Neuronal stem cell (in vitro differentiated cells): ENCODE data around the gene MLIP.

ENCODE experiments used
- DNase-seq: peaks from one replicate; pipeline ENCODE4 v3.0.0-alpha.2; 2013; ENCODE audit warnings: low spot score
- H2AFZ ChIP-seq: one replicate; pipeline ENCODE4 v1.6.1; 2013; ENCODE audit warnings: mild to moderate bottlenecking, low read length, inconsistent platforms
- H2AK5ac ChIP-seq: 2 replicates; pipeline ENCODE4 v1.6.1; 2013; ENCODE audit warnings: low read depth, mild to moderate bottlenecking, inconsistent platforms, low read length, moderate library complexity, mixed read lengths
- H2BK120ac ChIP-seq: 2 replicates; pipeline ENCODE4 v1.6.1; 2013; ENCODE audit warnings: low read depth, mild to moderate bottlenecking, inconsistent platforms, low read length, moderate library complexity, mixed read lengths
- H2BK12ac ChIP-seq: one replicate; pipeline ENCODE4 v1.6.1; 2013; ENCODE audit warnings: low read length, inconsistent platforms
- H2BK15ac ChIP-seq: 2 replicates; pipeline ENCODE4 v1.6.1; 2013; ENCODE audit warnings: mild to moderate bottlenecking, low read length, inconsistent platforms, mixed read lengths
- H2BK5ac ChIP-seq: one replicate; pipeline ENCODE4 v1.6.1; 2013; ENCODE audit warnings: inconsistent platforms, mild to moderate bottlenecking, low read length, moderate library complexity
- H3K14ac ChIP-seq: one replicate; pipeline ENCODE4 v1.6.1; 2013; ENCODE audit warnings: low read length, inconsistent platforms
- H3K18ac ChIP-seq: 2 replicates; pipeline ENCODE4 v1.6.1; 2013; ENCODE audit warnings: low read length, inconsistent platforms
- H3K23ac ChIP-seq: 2 replicates; pipeline ENCODE4 v1.6.1; 2013; ENCODE audit warnings: low read depth, mild to moderate bottlenecking, mixed read lengths, low read length, inconsistent platforms; ENCODE audit not compliant: poor library complexity
- H3K27ac ChIP-seq: replicated peaks from 3 replicates; pipeline ENCODE4 v1.5.1; 2013; ENCODE audit warnings: low read length, inconsistent platforms
- H3K27me3 ChIP-seq, 3 experiments: 2 replicates each; pipeline ENCODE4 v1.6.1; 2013; ENCODE audit warnings: low read length in 3 of 3, mild to moderate bottlenecking in 2 of 3, inconsistent platforms in 1 of 3, low read depth in 1 of 3, mixed read lengths in 1 of 3, moderate library complexity in 1 of 3; ENCODE audit not compliant: control insufficient read depth in 3 of 3, insufficient read depth in 3 of 3
- H3K36me3 ChIP-seq, 2 donors: replicated peaks in 1 of 2; 2 replicates each; pipeline ENCODE4 v1.6.1; 2013; ENCODE audit warnings: low read length in 2 of 2; ENCODE audit not compliant: control insufficient read depth in 2 of 2, insufficient read depth in 2 of 2
- H3K4ac ChIP-seq: 2 replicates; pipeline ENCODE4 v1.6.1; 2013; ENCODE audit warnings: inconsistent platforms, mild to moderate bottlenecking, low read length, moderate library complexity
- H3K4me1 ChIP-seq, 2 donors: 1 replicate in 1 of 2; 2 replicates in 1 of 2; pipeline ENCODE4 v1.6.1; 2013; ENCODE audit warnings: low read length in 2 of 2, low read depth in 1 of 2; ENCODE audit not compliant: control insufficient read depth in 2 of 2, insufficient read depth in 1 of 2
- H3K4me2 ChIP-seq: one replicate; pipeline ENCODE4 v1.6.1; 2013; ENCODE audit warnings: mild to moderate bottlenecking, low read length, inconsistent platforms; ENCODE audit not compliant: insufficient read depth, poor library complexity, severe bottlenecking
- H3K4me3 ChIP-seq, 2 donors: 2 replicates each; pipeline ENCODE4 v1.5.1; 2013; ENCODE audit warnings: low read length in 2 of 2, mild to moderate bottlenecking in 2 of 2, inconsistent platforms in 1 of 2, moderate library complexity in 1 of 2
- H3K79me1 ChIP-seq: one replicate; pipeline ENCODE4 v1.6.1; 2013; ENCODE audit warnings: low read depth, mild to moderate bottlenecking, inconsistent platforms, low read length, moderate library complexity
- H3K9ac ChIP-seq: one replicate; pipeline ENCODE4 v1.6.1; 2013; ENCODE audit warnings: mild to moderate bottlenecking, low read depth, low read length, inconsistent platforms; ENCODE audit not compliant: poor library complexity
- H3K9me3 ChIP-seq, 2 donors: replicated peaks in 1 of 2; 2 replicates each; pipeline versions ENCODE3 to v1.6.1; 2013; ENCODE audit warnings: low read length in 2 of 2, mild to moderate bottlenecking in 2 of 2, inconsistent platforms in 1 of 2, low read depth in 1 of 2, mixed read lengths in 1 of 2, moderate library complexity in 1 of 2; ENCODE audit not compliant: control insufficient read depth in 2 of 2, insufficient read depth in 1 of 2
- H4K8ac ChIP-seq: one replicate; pipeline ENCODE4 v1.6.1; 2013; ENCODE audit warnings: low read depth, mild to moderate bottlenecking, inconsistent platforms, low read length, moderate library complexity
- H4K91ac ChIP-seq: one replicate; pipeline ENCODE4 v1.6.1; 2013; ENCODE audit warnings: low read length, low read depth, mild to moderate bottlenecking, inconsistent platforms; ENCODE audit not compliant: poor library complexity
- WGBS, 2 donors: extraction: QIAGEN DNeasy Blood & Tissue Kit; methylation state at CpG; one replicate each; pipeline ENCODE4 v1.1.7; 2013; ENCODE audit warnings: missing lambda C conversion rate in 2 of 2, mixed read lengths in 1 of 2; ENCODE audit not compliant: insufficient read length in 2 of 2, insufficient replicate concordance in 1 of 2; ENCODE audit errors: extremely low coverage in 2 of 2; 5-methylcytosine and 5-hydroxymethylcytosine counted together

The MLIP gene

GRCh38 chr6:54273214-54273820 is 162.1 kb downstream of the MLIP start:
- H4K8ac ChIP-seq = no peak overlapping the region
- no peaks in the 10 kb centered on the region for H3K9me3 ChIP-seq
- H3K4me2 ChIP-seq = no peak overlapping the region
- no peak overlapping the region for H4K91ac ChIP-seq
- H2AFZ ChIP-seq = no peak overlapping the region
- no peak overlapping the region for H3K27ac ChIP-seq
- H3K27me3 ChIP-seq = no peaks in the 10 kb centered on the region
- no peaks in the 10 kb centered on the region for H3K4me1 ChIP-seq
- no peak overlapping the region for H3K4ac ChIP-seq
- no peak overlapping the region for H3K18ac ChIP-seq
- DNase-seq = no peak
- WGBS, 2 donors = 100% methylated on average over 1 of the region's 6 CpGs; no CpG with 5 or more reads in 1 of the 2 donors
- H3K23ac ChIP-seq = no peak overlapping the region
- no peaks in the 10 kb centered on the region for H3K36me3 ChIP-seq
- H3K4me3 ChIP-seq = no peak overlapping the region
- H2AK5ac ChIP-seq = no peak overlapping the region
- H2BK5ac ChIP-seq = no peak overlapping the region
- H2BK15ac ChIP-seq = no peak overlapping the region
- H2BK12ac ChIP-seq = no peak overlapping the region
- H2BK120ac ChIP-seq = no peak overlapping the region
- no peaks in the 10 kb centered on the region for H3K79me1 ChIP-seq
- H3K9ac ChIP-seq = no peak overlapping the region
- H3K14ac ChIP-seq = no peak overlapping the region

DNA sequence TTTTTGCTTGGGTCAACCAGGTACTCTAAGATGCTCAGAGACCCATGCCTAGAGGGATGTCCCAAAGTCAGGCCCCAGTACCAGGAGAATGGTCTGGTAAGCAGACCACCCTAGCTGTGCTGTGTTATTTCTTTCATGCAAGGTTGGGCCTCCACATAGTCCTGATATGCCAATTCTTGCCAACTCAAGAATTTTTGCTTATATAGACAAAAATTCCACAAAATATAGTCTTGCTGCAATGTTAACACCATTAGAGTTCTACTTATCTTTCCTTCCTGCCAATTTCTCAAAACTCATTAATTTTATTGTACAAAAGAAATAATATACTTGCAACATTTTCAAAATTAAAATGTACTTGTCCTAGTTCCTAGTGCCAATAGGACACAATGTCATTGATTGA is 163.1 kb downstream of the MLIP start:
- no peaks in the 10 kb centered on the region for H3K79me1 ChIP-seq
- H3K4ac ChIP-seq = no peak overlapping the region
- H4K91ac ChIP-seq = no peak overlapping the region
- H2BK15ac ChIP-seq = no peak overlapping the region
- no peak overlapping the region for H3K23ac ChIP-seq
- H2BK120ac ChIP-seq = no peak overlapping the region
- H3K36me3 ChIP-seq = no peaks in the 10 kb centered on the region
- H3K18ac ChIP-seq = no peak overlapping the region
- no peaks in the 10 kb centered on the region for H3K4me1 ChIP-seq
- H3K27ac ChIP-seq = no peak overlapping the region
- no peak overlapping the region for H2AK5ac ChIP-seq
- no peaks in the 10 kb centered on the region for H3K27me3 ChIP-seq
- H3K9me3 ChIP-seq = no peaks in the 10 kb centered on the region
- no peak overlapping the region for H2BK5ac ChIP-seq
- no peak overlapping the region for H3K4me3 ChIP-seq
- no peak for DNase-seq
- no peak overlapping the region for H4K8ac ChIP-seq
- no peak overlapping the region for H2BK12ac ChIP-seq
- no peak overlapping the region for H2AFZ ChIP-seq
- no peak overlapping the region for H3K14ac ChIP-seq
- H3K4me2 ChIP-seq = no peak overlapping the region
- H3K9ac ChIP-seq = no peak overlapping the region

DNA sequence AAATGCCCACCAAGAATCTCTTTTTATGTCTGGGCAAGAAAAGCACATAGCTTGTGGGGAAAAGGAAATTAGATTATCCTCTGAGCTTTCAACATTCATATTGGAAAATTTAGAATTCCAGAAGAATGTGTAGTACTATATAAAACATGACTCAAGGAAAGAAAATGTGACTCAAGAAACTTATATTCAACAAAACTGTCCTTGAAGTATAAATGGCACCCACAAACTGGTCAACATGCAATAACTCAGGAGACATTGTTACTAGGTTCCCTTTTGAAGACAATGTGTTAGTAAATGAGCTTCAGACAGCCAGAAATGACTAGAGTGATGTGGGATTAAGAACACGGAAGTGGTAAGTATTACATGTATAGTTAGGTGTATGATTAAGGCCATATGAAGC is 170.9 kb downstream of the MLIP start:
- Histone ChIP-seq H4K8ac (no peak overlapping the region), H2BK12ac (no peak overlapping the region), H3K27me3 (no peaks in the 10 kb centered on the region), H3K4me2 (no peak overlapping the region), H3K23ac (no peak overlapping the region), H3K36me3 (no peaks in the 10 kb centered on the region), H2BK5ac (no peak overlapping the region), H3K27ac (no peak overlapping the region), H3K18ac (no peak overlapping the region), H3K9me3 (no peaks in the 10 kb centered on the region), H2AK5ac (no peak overlapping the region), H2BK15ac (no peak overlapping the region), H3K4ac (no peak overlapping the region), H2BK120ac (no peak overlapping the region), H3K14ac (no peak overlapping the region), H4K91ac (no peak overlapping the region), H2AFZ (no peak overlapping the region), H3K4me1 (no peaks in the 10 kb centered on the region), H3K79me1 (no peaks in the 10 kb centered on the region), H3K9ac (no peak overlapping the region), H3K4me3 (no peak overlapping the region)
- no peak for DNase-seq
- no CpG with 5 or more reads among the region's 1 CpG for WGBS, 2 donors

- no CpG with 5 or more reads among the region's 3 CpGs for WGBS, 2 donors
- Histone ChIP-seq H4K8ac (peak overlapping the region; percentile 65), H3K18ac (no peak overlapping the region), H3K9ac (no peak overlapping the region), H2AFZ (no peak overlapping the region), H2BK15ac (no peak overlapping the region), H2BK120ac (no peak overlapping the region), H3K4me1 (no peaks in the 10 kb centered on the region), H3K27ac (no peak overlapping the region), H3K9me3 (no peaks in the 10 kb centered on the region), H3K27me3 (no peaks in the 10 kb centered on the region), H4K91ac (no peak overlapping the region), H3K4ac (no peak overlapping the region), H2BK12ac (no peak overlapping the region), H3K4me3 (no peak overlapping the region), H3K4me2 (no peak overlapping the region), H2AK5ac (no peak overlapping the region), H3K14ac (peak overlapping the region; percentile 21), H3K23ac (no peak overlapping the region), H3K79me1 (no peaks in the 10 kb centered on the region), H3K36me3 (no peaks in the 10 kb centered on the region), H2BK5ac (no peak overlapping the region)
- no peak for DNase-seq
These were observed 173.1 kb downstream of the MLIP start for GRCh38 chr6:54284161-54284860.
